H9 (cell line): ENCODE data around the gene ROCK2. TPM values are rescaled to one million over a fixed set of nuclear protein-coding genes. Genes with fewer than 3 reads are reported as not detected.

ENCODE experiments used
- DNase-seq: peaks from one replicate; pipeline ENCODE4 v3.0.0-alpha.2; 2017
- H2AFZ ChIP-seq: one replicate; pipeline ENCODE4 v1.6.1; 2013; ENCODE audit warnings: mild to moderate bottlenecking, low read length, control low read depth, moderate library complexity
- H2AK5ac ChIP-seq: 2 replicates; pipeline ENCODE4 v1.6.1; 2013; ENCODE audit warnings: low read length, control low read depth, mixed read lengths; ENCODE audit not compliant: insufficient read length
- H2BK120ac ChIP-seq: one replicate; pipeline ENCODE4 v1.6.1; 2013; ENCODE audit warnings: low read depth, mild to moderate bottlenecking, low read length, control low read depth, inconsistent platforms; ENCODE audit not compliant: poor library complexity, severe bottlenecking
- H2BK12ac ChIP-seq: 2 replicates; pipeline ENCODE4 v1.6.1; 2013; ENCODE audit warnings: low read length, control low read depth, mixed read lengths, low read depth; ENCODE audit not compliant: insufficient read length
- H2BK15ac ChIP-seq: 2 replicates; pipeline ENCODE4 v1.6.1; 2013; ENCODE audit warnings: low read depth, low read length, control low read depth
- H2BK20ac ChIP-seq: one replicate; pipeline ENCODE4 v1.6.1; 2013; ENCODE audit warnings: low read depth, mild to moderate bottlenecking, low read length, control low read depth, inconsistent platforms; ENCODE audit not compliant: poor library complexity, severe bottlenecking
- H2BK5ac ChIP-seq: 2 replicates; pipeline ENCODE4 v1.6.1; 2013; ENCODE audit warnings: low read length, control low read depth, mixed read lengths; ENCODE audit not compliant: insufficient read length
- H3K14ac ChIP-seq: 2 replicates; pipeline ENCODE4 v1.6.1; 2013; ENCODE audit warnings: low read length, control low read depth; ENCODE audit not compliant: insufficient read depth
- H3K18ac ChIP-seq: 2 replicates; pipeline ENCODE4 v1.6.1; 2013; ENCODE audit warnings: low read depth, mild to moderate bottlenecking, mixed read lengths, low read length, control low read depth; ENCODE audit not compliant: insufficient read length
- H3K23ac ChIP-seq: 2 replicates; pipeline ENCODE4 v1.6.1; 2013; ENCODE audit warnings: low read length, control low read depth, mixed read lengths, low read depth; ENCODE audit not compliant: insufficient read length
- H3K23me2 ChIP-seq: 2 replicates; pipeline ENCODE4 v1.6.1; 2013; ENCODE audit warnings: low read depth, mild to moderate bottlenecking, mixed read lengths, low read length, control low read depth; ENCODE audit not compliant: insufficient read length, poor library complexity, severe bottlenecking
- H3K27ac ChIP-seq: 2 replicates; pipeline ENCODE4 v1.5.1; 2013; ENCODE audit warnings: low read length, control low read depth, mixed read lengths, low read depth; ENCODE audit not compliant: insufficient read length
- H3K27me3 ChIP-seq: 2 replicates; pipeline ENCODE4 v1.6.1; 2013; ENCODE audit warnings: low read length, control low read depth, inconsistent platforms; ENCODE audit not compliant: insufficient read depth
- H3K4ac ChIP-seq: 2 replicates; pipeline ENCODE4 v1.6.1; 2013; ENCODE audit warnings: low read depth, mild to moderate bottlenecking, control low read depth, inconsistent platforms, low read length, moderate library complexity
- H3K4me1 ChIP-seq: 2 replicates; pipeline ENCODE4 v1.6.1; 2013; ENCODE audit warnings: low read length, control low read depth, inconsistent platforms; ENCODE audit not compliant: insufficient read depth
- H3K4me2 ChIP-seq: 2 replicates; pipeline ENCODE4 v1.6.1; 2013; ENCODE audit warnings: low read length, control low read depth, mixed read lengths; ENCODE audit not compliant: insufficient read length, insufficient read depth
- H3K56ac ChIP-seq: 2 replicates; pipeline ENCODE4 v1.6.1; 2013; ENCODE audit warnings: low read depth, mild to moderate bottlenecking, mixed read lengths, low read length, control low read depth; ENCODE audit not compliant: insufficient read length
- H3K79me1 ChIP-seq: 2 replicates; pipeline ENCODE4 v1.6.1; 2013; ENCODE audit warnings: low read depth, mild to moderate bottlenecking, moderate library complexity, low read length, control low read depth, inconsistent platforms; ENCODE audit not compliant: insufficient read depth, poor library complexity, severe bottlenecking
- H3K79me2 ChIP-seq: 2 replicates; pipeline ENCODE4 v1.6.1; 2013; ENCODE audit warnings: low read length, control low read depth, inconsistent platforms; ENCODE audit not compliant: insufficient read depth
- H3K9ac ChIP-seq: 2 replicates; pipeline ENCODE4 v1.6.1; 2013; ENCODE audit warnings: low read length, control low read depth, mixed read lengths; ENCODE audit not compliant: insufficient read length; ENCODE audit errors: extremely low read depth
- H3K9me3 ChIP-seq: one replicate; pipeline ENCODE4 v1.6.1; 2013; ENCODE audit warnings: low read depth, low read length, inconsistent platforms; ENCODE audit not compliant: control insufficient read depth
- H3T11ph ChIP-seq: one replicate; pipeline ENCODE4 v1.6.1; 2013; ENCODE audit warnings: mild to moderate bottlenecking, low read length, control low read depth, inconsistent platforms
- H4K20me1 ChIP-seq: one replicate; pipeline ENCODE4 v1.6.1; 2013; ENCODE audit not compliant: control insufficient read depth, insufficient read length, insufficient read depth
- H4K5ac ChIP-seq: 2 replicates; pipeline ENCODE4 v1.6.1; 2013; ENCODE audit warnings: low read depth, mild to moderate bottlenecking, mixed read lengths, low read length, control low read depth; ENCODE audit not compliant: insufficient read length
- H4K8ac ChIP-seq: replicated peaks from 2 replicates; pipeline ENCODE4 v1.6.1; 2013; ENCODE audit warnings: low read length, control low read depth, mixed read lengths, low read depth; ENCODE audit not compliant: insufficient read length
- H4K91ac ChIP-seq: 2 replicates; pipeline ENCODE4 v1.6.1; 2013; ENCODE audit warnings: low read depth, mild to moderate bottlenecking, moderate library complexity, mixed read lengths, low read length, control low read depth; ENCODE audit not compliant: insufficient read length
- H3K27ac Mint-ChIP-seq, 3 experiments: 2 replicates in 2 of 3; 3 replicates in 1 of 3; pipeline ENCODE4 v1.8.0; 2020 to 2021; ENCODE audit warnings: mixed read lengths in 3 of 3, mild to moderate bottlenecking in 1 of 3, moderate library complexity in 1 of 3
- H3K27me3 Mint-ChIP-seq: 2 replicates; pipeline ENCODE4 v1.8.0; 2021; ENCODE audit warnings: low read depth, mild to moderate bottlenecking, moderate library complexity, mixed read lengths
- H3K36me3 Mint-ChIP-seq, 3 experiments: 2 replicates in 2 of 3; 3 replicates in 1 of 3; pipeline ENCODE4 v1.8.0; 2020 to 2021; ENCODE audit warnings: low read depth in 3 of 3, mixed read lengths in 3 of 3; ENCODE audit not compliant: insufficient read depth in 1 of 3
- H3K4me1 Mint-ChIP-seq, 2 experiments: 2 replicates each; pipeline ENCODE4 v1.8.0; 2020; ENCODE audit warnings: mixed read lengths in 2 of 2
- H3K4me3 Mint-ChIP-seq, 2 experiments: 2 replicates in 1 of 2; 3 replicates in 1 of 2; pipeline ENCODE4 v1.8.0; 2020 to 2021; ENCODE audit warnings: mild to moderate bottlenecking in 2 of 2, mixed read lengths in 2 of 2, moderate library complexity in 1 of 2
- H3K9me3 Mint-ChIP-seq, 2 experiments: 2 replicates in 1 of 2; 3 replicates in 1 of 2; pipeline ENCODE4 v1.8.0; 2020; ENCODE audit warnings: mild to moderate bottlenecking in 2 of 2, mixed read lengths in 2 of 2, moderate library complexity in 1 of 2
- CTCF ChIP-seq: fragments of 200-600 bp; sonication (generic); conservative IDR thresholded peaks from 3 replicates; pipeline ENCODE4 v1.8.0; 2021; ENCODE audit warnings: antibody characterized with exemption, mild to moderate bottlenecking
- WGBS: extraction: QIAGEN DNeasy Blood & Tissue Kit; methylation state at CpG from one replicate; pipeline ENCODE4 v1.1.7; 2013; ENCODE audit warnings: missing lambda C conversion rate, low lambda C conversion rate, mixed read lengths; ENCODE audit not compliant: insufficient read length; ENCODE audit errors: extremely low coverage; 5-methylcytosine and 5-hydroxymethylcytosine counted together
- total RNA-seq: library from RNA; stranded (reverse); gene quantifications from 2 replicates; pipeline ENCODE4 v1.2.1, GENCODE V29; 2021

Gene ROCK2
- total RNA-seq, 1 experiment from 2014 or later = 33.2 TPM

GRCh38 chr2:11296401-11296800 is 48.0 kb downstream of the ROCK2 start:
- H3K4me1 ChIP-seq = peaks cover 6% of the 10 kb centered on the region; the same call in 1 of the 2 replicates
- no peak for DNase-seq
- H3K79me2 ChIP-seq = no peaks in the 10 kb centered on the region; the same call in 1 of the 2 replicates
- H2BK12ac ChIP-seq = no peak overlapping the region
- Mint-ChIP-seq H3K9me3 (no peaks in the 10 kb centered on the region), H3K27me3 (no peaks in the 10 kb centered on the region), H3K27ac (no peak overlapping the region; a peak in 1 of 7 replicates), H3K4me1 (peaks cover 23% of the 10 kb centered on the region in 2 experiments), H3K36me3 (no peaks in the 10 kb centered on the region), H3K4me3 (no peak overlapping the region)
- no peak for TF ChIP-seq CTCF
- no peak overlapping the region for H3T11ph ChIP-seq
- no peak overlapping the region for H4K91ac ChIP-seq
- H3K4me2 ChIP-seq = no peak overlapping the region
- no peak overlapping the region for H2BK15ac ChIP-seq
- H3K27ac ChIP-seq = no peak overlapping the region
- no peaks in the 10 kb centered on the region for H3K9me3 ChIP-seq
- H3K79me1 ChIP-seq = peaks cover 2% of the 10 kb centered on the region
- H3K27me3 ChIP-seq = no peaks in the 10 kb centered on the region
- no peak overlapping the region for H3K4ac ChIP-seq
- no peak overlapping the region for H3K9ac ChIP-seq
- no peak overlapping the region for H3K18ac ChIP-seq
- no peak overlapping the region for H3K14ac ChIP-seq
- no peak overlapping the region for H3K23ac ChIP-seq
- H3K56ac ChIP-seq = no peak overlapping the region
- H4K8ac ChIP-seq = no peak overlapping the region
- no peaks in the 10 kb centered on the region for H3K23me2 ChIP-seq
- H2AFZ ChIP-seq = no peak overlapping the region
- no peak overlapping the region for H4K5ac ChIP-seq
- WGBS = no CpG with 5 or more reads among the region's 2 CpGs
- H2BK5ac ChIP-seq = no peak overlapping the region
- H2BK20ac ChIP-seq = no peak overlapping the region
- H2AK5ac ChIP-seq = no peak overlapping the region
- no peaks in the 10 kb centered on the region for H4K20me1 ChIP-seq
- H2BK120ac ChIP-seq = no peak overlapping the region
